ENCODE results near the gene TLX3.

The TLX3 gene

GRCh38 chr5:171312129-171312974 lies 3.3 kb downstream of the TLX3 start:
- H3K9me3 Mint-ChIP-seq: no peaks in the 10 kb centered on the region
- H3K36me3 Mint-ChIP-seq (ENCODE audit: low read depth): no peaks in the 10 kb centered on the region
- H3K27me3 Mint-ChIP-seq: peaks cover 65% of the 10 kb centered on the region
- peak overlapping the region; percentile 64 for H3K27ac Mint-ChIP-seq
- H3K4me3 Mint-ChIP-seq: peak overlapping the region; percentile 63
- H3K4me1 Mint-ChIP-seq (ENCODE audit: low read depth): peaks cover 32% of the 10 kb centered on the region

DNA sequence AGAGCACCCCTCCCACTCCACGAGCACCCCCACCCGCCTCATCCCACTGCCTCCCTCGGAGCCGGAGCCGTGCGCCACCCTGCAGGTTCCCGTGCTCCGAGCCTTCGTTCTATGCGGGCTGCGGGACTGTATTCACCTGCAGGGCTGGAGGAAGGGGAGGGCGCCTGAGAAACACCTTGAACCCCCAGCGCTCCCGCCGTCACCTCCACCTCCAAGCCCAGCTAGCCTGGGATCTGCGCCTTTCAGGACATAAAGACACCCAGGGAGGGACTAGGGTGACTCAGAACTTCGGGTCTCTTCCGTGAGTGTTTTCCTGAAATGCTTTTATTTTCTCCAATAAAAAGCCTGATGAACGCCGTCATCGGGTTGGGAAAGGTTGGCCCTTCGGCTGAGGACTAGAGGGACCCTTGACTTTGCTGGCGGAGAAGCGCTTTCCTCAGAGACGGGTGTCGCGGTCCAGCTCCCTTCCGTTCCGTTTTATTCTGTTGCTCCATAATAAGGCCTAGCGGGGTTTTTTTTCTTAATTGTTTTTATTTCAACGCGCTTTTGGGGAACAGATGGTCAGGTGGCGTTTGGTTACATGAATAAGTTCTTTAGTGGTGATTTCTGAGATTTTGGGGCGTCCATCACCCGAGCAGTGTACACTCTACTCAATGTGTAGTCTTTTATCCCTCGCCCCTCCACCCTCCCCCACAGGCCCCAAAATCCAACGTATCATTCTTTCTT lies 4.6 kb downstream of the TLX3 start:
- no peak overlapping the region for H3K27ac Mint-ChIP-seq
- H3K27me3 Mint-ChIP-seq: peaks cover 65% of the 10 kb centered on the region
- peaks cover 24% of the 10 kb centered on the region for H3K4me1 Mint-ChIP-seq (ENCODE audit: low read depth)
- H3K4me3 Mint-ChIP-seq: peak overlapping the region; percentile 28
- H3K9me3 Mint-ChIP-seq: no peaks in the 10 kb centered on the region
- no peaks in the 10 kb centered on the region for H3K36me3 Mint-ChIP-seq (ENCODE audit: low read depth)

GRCh38 chr5:171314728-171315385 lies 5.8 kb downstream of the TLX3 start:
- Mint-ChIP-seq H3K27me3 (peaks cover 71% of the 10 kb centered on the region), H3K27ac (no peak overlapping the region), H3K4me1 (ENCODE audit: low read depth) (peaks cover 20% of the 10 kb centered on the region), H3K4me3 (no peak overlapping the region), H3K9me3 (no peaks in the 10 kb centered on the region), H3K36me3 (ENCODE audit: low read depth) (no peaks in the 10 kb centered on the region)

GRCh38 chr5:171315386-171315891 lies 6.4 kb downstream of the TLX3 start:
- H3K27ac Mint-ChIP-seq: no peak overlapping the region
- H3K4me3 Mint-ChIP-seq: no peak overlapping the region
- peaks cover 19% of the 10 kb centered on the region for H3K4me1 Mint-ChIP-seq (ENCODE audit: low read depth)
- no peaks in the 10 kb centered on the region for H3K36me3 Mint-ChIP-seq (ENCODE audit: low read depth)
- H3K9me3 Mint-ChIP-seq: no peaks in the 10 kb centered on the region
- peaks cover 71% of the 10 kb centered on the region for H3K27me3 Mint-ChIP-seq

DNA sequence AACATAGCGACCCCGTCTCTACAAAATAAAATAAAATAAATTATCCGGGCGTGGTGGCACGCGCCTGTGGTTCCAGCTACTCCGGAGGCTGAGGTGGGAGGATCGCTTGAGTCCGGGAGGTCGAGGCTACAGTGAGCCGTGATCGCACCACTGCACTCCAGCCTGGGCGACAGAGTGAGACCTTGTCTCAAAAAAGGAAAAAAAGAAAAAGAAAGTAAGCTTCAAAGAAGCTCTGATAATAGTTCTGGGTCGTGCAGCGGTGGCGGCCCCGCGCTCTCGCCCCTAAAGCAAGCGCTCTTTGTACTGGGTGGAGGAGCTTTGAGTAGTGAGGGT lies 6.8 kb downstream of the TLX3 start:
- Mint-ChIP-seq H3K27ac (no peak overlapping the region), H3K9me3 (no peaks in the 10 kb centered on the region), H3K36me3 (ENCODE audit: low read depth) (no peaks in the 10 kb centered on the region), H3K4me1 (ENCODE audit: low read depth) (peaks cover 14% of the 10 kb centered on the region), H3K4me3 (no peak overlapping the region), H3K27me3 (peaks cover 70% of the 10 kb centered on the region)

GRCh38 chr5:171316258-171317121 lies 7.4 kb downstream of the TLX3 start:
- peaks cover 13% of the 10 kb centered on the region for H3K4me1 Mint-ChIP-seq (ENCODE audit: low read depth)
- H3K27ac Mint-ChIP-seq: no peak overlapping the region
- peaks cover 75% of the 10 kb centered on the region for H3K27me3 Mint-ChIP-seq
- H3K36me3 Mint-ChIP-seq (ENCODE audit: low read depth): no peaks in the 10 kb centered on the region
- H3K9me3 Mint-ChIP-seq: no peaks in the 10 kb centered on the region
- H3K4me3 Mint-ChIP-seq: no peak overlapping the region

DNA sequence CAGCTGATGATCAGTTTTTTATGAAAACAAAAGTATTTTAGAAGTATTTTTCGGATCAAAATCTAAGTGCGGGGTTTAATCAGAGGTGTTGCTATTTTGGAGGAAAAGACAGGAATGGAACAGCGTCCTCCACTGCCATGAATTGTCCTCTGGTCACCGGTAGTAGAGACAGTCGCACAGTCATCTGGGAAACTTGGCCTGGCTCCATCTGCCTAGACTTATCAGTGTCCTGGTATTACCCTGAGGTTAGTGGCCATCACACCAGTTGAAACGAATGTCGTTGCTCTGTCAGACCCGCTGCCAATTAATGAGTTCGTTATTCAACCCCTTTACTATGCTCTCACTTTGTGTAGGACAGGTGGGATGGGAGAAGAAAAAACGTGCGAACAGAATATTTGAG lies 8.2 kb downstream of the TLX3 start:
- Mint-ChIP-seq H3K27me3 (peaks cover 82% of the 10 kb centered on the region), H3K4me3 (no peak overlapping the region), H3K4me1 (ENCODE audit: low read depth) (peaks cover 13% of the 10 kb centered on the region), H3K27ac (no peak overlapping the region), H3K36me3 (ENCODE audit: low read depth) (no peaks in the 10 kb centered on the region), H3K9me3 (no peaks in the 10 kb centered on the region)

DNA sequence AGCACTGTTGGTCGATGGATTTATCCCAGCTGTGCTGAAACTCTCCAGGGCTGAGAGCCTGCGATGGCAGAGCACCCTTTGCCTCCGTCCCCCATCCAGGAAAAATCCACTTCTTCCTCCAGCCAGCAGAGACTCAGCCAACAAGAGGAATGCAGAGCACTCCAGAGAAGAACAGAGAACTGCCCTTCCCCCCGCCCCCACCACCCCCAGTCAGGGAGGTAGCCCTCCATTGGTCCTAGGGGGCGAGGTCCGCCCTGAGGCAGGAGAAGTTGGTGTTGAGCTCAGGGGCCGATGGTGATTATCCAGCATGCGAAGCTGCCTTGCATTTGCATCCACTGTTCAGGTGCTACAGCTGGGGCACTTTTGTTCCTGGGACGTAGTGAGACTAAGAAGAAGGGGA lies 9.0 kb downstream of the TLX3 start:
- Mint-ChIP-seq H3K4me1 (ENCODE audit: low read depth) (peaks cover 7% of the 10 kb centered on the region), H3K9me3 (no peaks in the 10 kb centered on the region), H3K27ac (no peak overlapping the region), H3K4me3 (no peak overlapping the region), H3K36me3 (ENCODE audit: low read depth) (no peaks in the 10 kb centered on the region), H3K27me3 (peaks cover 83% of the 10 kb centered on the region)

GRCh38 chr5:171321447-171321846 lies 12.4 kb downstream of the TLX3 start:
- Mint-ChIP-seq H3K4me3 (no peak overlapping the region), H3K9me3 (no peaks in the 10 kb centered on the region), H3K27ac (no peak overlapping the region), H3K36me3 (ENCODE audit: low read depth) (no peaks in the 10 kb centered on the region), H3K27me3 (peaks cover 81% of the 10 kb centered on the region), H3K4me1 (ENCODE audit: low read depth) (no peaks in the 10 kb centered on the region)

- Mint-ChIP-seq H3K27me3 (peaks cover 79% of the 10 kb centered on the region), H3K9me3 (no peaks in the 10 kb centered on the region), H3K36me3 (ENCODE audit: low read depth) (no peaks in the 10 kb centered on the region), H3K4me1 (ENCODE audit: low read depth) (no peaks in the 10 kb centered on the region), H3K27ac (no peak overlapping the region), H3K4me3 (no peak overlapping the region)
Measured at GRCh38 chr5:171322527-171322926, 13.5 kb downstream of the TLX3 start.

GRCh38 chr5:171323007-171323406 lies 14.0 kb downstream of the TLX3 start:
- no peaks in the 10 kb centered on the region for H3K4me1 Mint-ChIP-seq (ENCODE audit: low read depth)

GRCh38 chr5:171323806-171324632 lies 15.0 kb downstream of the TLX3 start:
- H3K4me3 Mint-ChIP-seq: no peak overlapping the region
- no peak overlapping the region for H3K27ac Mint-ChIP-seq
- no peaks in the 10 kb centered on the region for H3K4me1 Mint-ChIP-seq (ENCODE audit: low read depth)
- H3K36me3 Mint-ChIP-seq (ENCODE audit: low read depth): no peaks in the 10 kb centered on the region
- no peaks in the 10 kb centered on the region for H3K9me3 Mint-ChIP-seq
- H3K27me3 Mint-ChIP-seq: peaks cover 76% of the 10 kb centered on the region

More at GRCh38 chr5:171323007-171323406, 14.0 kb downstream of the TLX3 start:
- Mint-ChIP-seq H3K4me3 (no peak overlapping the region), H3K36me3 (ENCODE audit: low read depth) (no peaks in the 10 kb centered on the region), H3K9me3 (no peaks in the 10 kb centered on the region), H3K27ac (no peak overlapping the region), H3K27me3 (peaks cover 78% of the 10 kb centered on the region)

GRCh38 chr5:171330021-171330420 lies 21.0 kb downstream of the TLX3 start:
- peaks cover 47% of the 10 kb centered on the region for H3K27me3 Mint-ChIP-seq
- H3K9me3 Mint-ChIP-seq: no peaks in the 10 kb centered on the region
- no peak overlapping the region for H3K27ac Mint-ChIP-seq
- H3K36me3 Mint-ChIP-seq (ENCODE audit: low read depth): no peaks in the 10 kb centered on the region
- no peaks in the 10 kb centered on the region for H3K4me1 Mint-ChIP-seq (ENCODE audit: low read depth)
- no peak overlapping the region for H3K4me3 Mint-ChIP-seq

- no peak overlapping the region for H3K27ac Mint-ChIP-seq
- peaks cover 42% of the 10 kb centered on the region for H3K27me3 Mint-ChIP-seq
- H3K4me3 Mint-ChIP-seq: no peak overlapping the region
- H3K9me3 Mint-ChIP-seq: no peaks in the 10 kb centered on the region
- peaks cover 4% of the 10 kb centered on the region for H3K4me1 Mint-ChIP-seq (ENCODE audit: low read depth)
- no peaks in the 10 kb centered on the region for H3K36me3 Mint-ChIP-seq (ENCODE audit: low read depth)
Measured at GRCh38 chr5:171335616-171336015, 26.6 kb downstream of the TLX3 start.

Measured in stimulated activated naive CD8-positive, alpha-beta T cell treated with anti-CD3 and anti-CD28 coated beads, Interleukin-15, Interleukin-2, amounts not matched to agents 100 ng/mL and 50 ng/mL, for 24 hours (primary cell).